ENCODE results near the gene PLA2G6. TPM values are rescaled to one million over a fixed set of nuclear protein-coding genes. Genes with fewer than 3 reads are reported as not detected.

Gene PLA2G6
- total and polyA plus RNA-seq, 9 of the 15 experiments (the other 6 are each of a cell fraction or from before 2014, with no cell fraction given), result 0.11 to 12.2 (median 9.7) TPM

DNA sequence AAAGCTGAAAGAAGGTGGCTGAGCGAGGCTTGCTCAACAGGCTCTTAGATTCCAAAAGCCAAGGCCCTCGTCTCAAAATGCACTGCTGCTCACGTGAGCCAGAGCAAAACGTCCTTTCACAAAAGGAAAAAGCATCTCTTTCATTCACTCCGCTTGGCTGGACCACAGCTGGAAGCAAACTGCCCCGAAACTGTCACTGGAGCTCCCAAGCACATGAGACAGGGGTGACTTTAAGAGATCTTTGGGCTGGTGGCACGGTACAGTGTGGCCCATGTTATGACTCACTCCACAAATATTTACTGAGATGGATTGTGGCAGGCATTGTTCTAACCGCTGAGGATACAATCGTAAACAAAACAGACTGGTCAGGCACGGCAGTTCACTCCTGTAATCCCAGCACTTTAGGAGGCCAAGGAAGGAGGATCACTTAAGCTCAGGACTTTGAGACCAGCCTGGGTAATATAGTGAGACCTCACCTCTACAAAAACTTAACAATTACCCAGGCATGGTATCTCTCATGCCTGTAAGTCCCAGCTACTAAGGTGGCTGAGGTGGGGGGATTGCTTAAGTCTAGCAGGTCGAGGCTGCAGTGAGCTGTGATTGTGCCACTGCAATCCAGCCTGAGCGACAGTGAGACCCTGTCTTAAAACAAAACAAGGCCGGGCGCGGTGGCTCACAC is 3.6 kb downstream of the PLA2G6 start (continued):
- TF ChIP-seq, protein P1, sequence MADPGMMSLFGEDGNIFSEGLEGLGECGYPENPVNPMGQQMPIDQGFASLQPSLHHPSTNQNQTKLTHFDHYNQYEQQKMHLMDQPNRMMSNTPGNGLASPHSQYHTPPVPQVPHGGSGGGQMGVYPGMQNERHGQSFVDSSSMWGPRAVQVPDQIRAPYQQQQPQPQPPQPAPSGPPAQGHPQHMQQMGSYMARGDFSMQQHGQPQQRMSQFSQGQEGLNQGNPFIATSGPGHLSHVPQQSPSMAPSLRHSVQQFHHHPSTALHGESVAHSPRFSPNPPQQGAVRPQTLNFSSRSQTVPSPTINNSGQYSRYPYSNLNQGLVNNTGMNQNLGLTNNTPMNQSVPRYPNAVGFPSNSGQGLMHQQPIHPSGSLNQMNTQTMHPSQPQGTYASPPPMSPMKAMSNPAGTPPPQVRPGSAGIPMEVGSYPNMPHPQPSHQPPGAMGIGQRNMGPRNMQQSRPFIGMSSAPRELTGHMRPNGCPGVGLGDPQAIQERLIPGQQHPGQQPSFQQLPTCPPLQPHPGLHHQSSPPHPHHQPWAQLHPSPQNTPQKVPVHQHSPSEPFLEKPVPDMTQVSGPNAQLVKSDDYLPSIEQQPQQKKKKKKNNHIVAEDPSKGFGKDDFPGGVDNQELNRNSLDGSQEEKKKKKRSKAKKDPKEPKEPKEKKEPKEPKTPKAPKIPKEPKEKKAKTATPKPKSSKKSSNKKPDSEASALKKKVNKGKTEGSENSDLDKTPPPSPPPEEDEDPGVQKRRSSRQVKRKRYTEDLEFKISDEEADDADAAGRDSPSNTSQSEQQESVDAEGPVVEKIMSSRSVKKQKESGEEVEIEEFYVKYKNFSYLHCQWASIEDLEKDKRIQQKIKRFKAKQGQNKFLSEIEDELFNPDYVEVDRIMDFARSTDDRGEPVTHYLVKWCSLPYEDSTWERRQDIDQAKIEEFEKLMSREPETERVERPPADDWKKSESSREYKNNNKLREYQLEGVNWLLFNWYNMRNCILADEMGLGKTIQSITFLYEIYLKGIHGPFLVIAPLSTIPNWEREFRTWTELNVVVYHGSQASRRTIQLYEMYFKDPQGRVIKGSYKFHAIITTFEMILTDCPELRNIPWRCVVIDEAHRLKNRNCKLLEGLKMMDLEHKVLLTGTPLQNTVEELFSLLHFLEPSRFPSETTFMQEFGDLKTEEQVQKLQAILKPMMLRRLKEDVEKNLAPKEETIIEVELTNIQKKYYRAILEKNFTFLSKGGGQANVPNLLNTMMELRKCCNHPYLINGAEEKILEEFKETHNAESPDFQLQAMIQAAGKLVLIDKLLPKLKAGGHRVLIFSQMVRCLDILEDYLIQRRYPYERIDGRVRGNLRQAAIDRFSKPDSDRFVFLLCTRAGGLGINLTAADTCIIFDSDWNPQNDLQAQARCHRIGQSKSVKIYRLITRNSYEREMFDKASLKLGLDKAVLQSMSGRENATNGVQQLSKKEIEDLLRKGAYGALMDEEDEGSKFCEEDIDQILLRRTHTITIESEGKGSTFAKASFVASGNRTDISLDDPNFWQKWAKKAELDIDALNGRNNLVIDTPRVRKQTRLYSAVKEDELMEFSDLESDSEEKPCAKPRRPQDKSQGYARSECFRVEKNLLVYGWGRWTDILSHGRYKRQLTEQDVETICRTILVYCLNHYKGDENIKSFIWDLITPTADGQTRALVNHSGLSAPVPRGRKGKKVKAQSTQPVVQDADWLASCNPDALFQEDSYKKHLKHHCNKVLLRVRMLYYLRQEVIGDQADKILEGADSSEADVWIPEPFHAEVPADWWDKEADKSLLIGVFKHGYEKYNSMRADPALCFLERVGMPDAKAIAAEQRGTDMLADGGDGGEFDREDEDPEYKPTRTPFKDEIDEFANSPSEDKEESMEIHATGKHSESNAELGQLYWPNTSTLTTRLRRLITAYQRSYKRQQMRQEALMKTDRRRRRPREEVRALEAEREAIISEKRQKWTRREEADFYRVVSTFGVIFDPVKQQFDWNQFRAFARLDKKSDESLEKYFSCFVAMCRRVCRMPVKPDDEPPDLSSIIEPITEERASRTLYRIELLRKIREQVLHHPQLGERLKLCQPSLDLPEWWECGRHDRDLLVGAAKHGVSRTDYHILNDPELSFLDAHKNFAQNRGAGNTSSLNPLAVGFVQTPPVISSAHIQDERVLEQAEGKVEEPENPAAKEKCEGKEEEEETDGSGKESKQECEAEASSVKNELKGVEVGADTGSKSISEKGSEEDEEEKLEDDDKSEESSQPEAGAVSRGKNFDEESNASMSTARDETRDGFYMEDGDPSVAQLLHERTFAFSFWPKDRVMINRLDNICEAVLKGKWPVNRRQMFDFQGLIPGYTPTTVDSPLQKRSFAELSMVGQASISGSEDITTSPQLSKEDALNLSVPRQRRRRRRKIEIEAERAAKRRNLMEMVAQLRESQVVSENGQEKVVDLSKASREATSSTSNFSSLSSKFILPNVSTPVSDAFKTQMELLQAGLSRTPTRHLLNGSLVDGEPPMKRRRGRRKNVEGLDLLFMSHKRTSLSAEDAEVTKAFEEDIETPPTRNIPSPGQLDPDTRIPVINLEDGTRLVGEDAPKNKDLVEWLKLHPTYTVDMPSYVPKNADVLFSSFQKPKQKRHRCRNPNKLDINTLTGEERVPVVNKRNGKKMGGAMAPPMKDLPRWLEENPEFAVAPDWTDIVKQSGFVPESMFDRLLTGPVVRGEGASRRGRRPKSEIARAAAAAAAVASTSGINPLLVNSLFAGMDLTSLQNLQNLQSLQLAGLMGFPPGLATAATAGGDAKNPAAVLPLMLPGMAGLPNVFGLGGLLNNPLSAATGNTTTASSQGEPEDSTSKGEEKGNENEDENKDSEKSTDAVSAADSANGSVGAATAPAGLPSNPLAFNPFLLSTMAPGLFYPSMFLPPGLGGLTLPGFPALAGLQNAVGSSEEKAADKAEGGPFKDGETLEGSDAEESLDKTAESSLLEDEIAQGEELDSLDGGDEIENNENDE (IDR thresholded peaks at IDR 0.05; ENCODE audit: low read depth, low read length), result no peak
- TF ChIP-seq FUS (optimal IDR thresholded peaks at IDR 0.05; ENCODE audit: low read depth, low read length) (no peak), KAT2B (IDR thresholded peaks at IDR 0.05; ENCODE audit: low read depth, low read length) (no peak), MCM3 (IDR thresholded peaks at IDR 0.05) (no peak), FOS (IDR thresholded peaks at IDR 0.05; ENCODE audit: extremely low read depth, insufficient read length) (peak; percentile 58), ZNF165 (CRISPR knock-in tag; IDR thresholded peaks at IDR 0.05; ENCODE audit: borderline replicate concordance) (no peak), ATF7 (IDR thresholded peaks at IDR 0.05) (peak; percentile 53; the same call in 1 of the 2 replicates), TARDBP (IDR thresholded peaks at IDR 0.05) (no peak), ZNF316 (IDR thresholded peaks at IDR 0.05) (no peak)
- TF ChIP-seq, protein P2, sequence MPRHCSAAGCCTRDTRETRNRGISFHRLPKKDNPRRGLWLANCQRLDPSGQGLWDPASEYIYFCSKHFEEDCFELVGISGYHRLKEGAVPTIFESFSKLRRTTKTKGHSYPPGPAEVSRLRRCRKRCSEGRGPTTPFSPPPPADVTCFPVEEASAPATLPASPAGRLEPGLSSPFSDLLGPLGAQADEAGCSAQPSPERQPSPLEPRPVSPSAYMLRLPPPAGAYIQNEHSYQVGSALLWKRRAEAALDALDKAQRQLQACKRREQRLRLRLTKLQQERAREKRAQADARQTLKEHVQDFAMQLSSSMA (CRISPR knock-in tag; IDR thresholded peaks at IDR 0.05), result no peak
- TF ChIP-seq, protein P3, sequence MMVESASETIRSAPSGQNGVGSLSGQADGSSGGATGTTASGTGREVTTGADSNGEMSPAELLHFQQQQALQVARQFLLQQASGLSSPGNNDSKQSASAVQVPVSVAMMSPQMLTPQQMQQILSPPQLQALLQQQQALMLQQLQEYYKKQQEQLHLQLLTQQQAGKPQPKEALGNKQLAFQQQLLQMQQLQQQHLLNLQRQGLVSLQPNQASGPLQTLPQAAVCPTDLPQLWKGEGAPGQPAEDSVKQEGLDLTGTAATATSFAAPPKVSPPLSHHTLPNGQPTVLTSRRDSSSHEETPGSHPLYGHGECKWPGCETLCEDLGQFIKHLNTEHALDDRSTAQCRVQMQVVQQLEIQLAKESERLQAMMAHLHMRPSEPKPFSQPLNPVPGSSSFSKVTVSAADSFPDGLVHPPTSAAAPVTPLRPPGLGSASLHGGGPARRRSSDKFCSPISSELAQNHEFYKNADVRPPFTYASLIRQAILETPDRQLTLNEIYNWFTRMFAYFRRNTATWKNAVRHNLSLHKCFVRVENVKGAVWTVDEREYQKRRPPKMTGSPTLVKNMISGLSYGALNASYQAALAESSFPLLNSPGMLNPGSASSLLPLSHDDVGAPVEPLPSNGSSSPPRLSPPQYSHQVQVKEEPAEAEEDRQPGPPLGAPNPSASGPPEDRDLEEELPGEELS (CRISPR knock-in tag; IDR thresholded peaks at IDR 0.05; ENCODE audit: borderline replicate concordance), result no peak

All from K562 (cell line).